Measurements from ENCODE around the gene IL1R2. TPM values are rescaled to one million over a fixed set of nuclear protein-coding genes. Genes with fewer than 3 reads are reported as not detected.

The IL1R2 gene
- total RNA-seq, 4 donors from 2014 or later, result 2.1 to 13.1 (median 5.8) TPM

GRCh38 chr2:102069311-102069974 lies 77.7 kb downstream of the IL1R2 start:
- peak overlapping the region; percentile 87 to 95 (median 92) for H3K27ac ChIP-seq
- no peaks in the 10 kb centered on the region for H3K9me3 ChIP-seq
- ATAC-seq (no peak), DNase-seq (no peak)
- intact Hi-C loops (cut with DNase I; ENCODE audit: low total_unique reads), result no loop called here
- H3K4me1 ChIP-seq, result peaks cover 51 to 54% of the 10 kb centered on the region in 2 donors
- no peak for TF ChIP-seq CTCF (IDR thresholded peaks at IDR 0.05 in 4 of 5, conservative IDR thresholded peaks at IDR 0.05 in 1 of 5)
- no peak for TF ChIP-seq POLR2A (IDR thresholded peaks at IDR 0.05)
- H3K27me3 ChIP-seq, result no peaks in the 10 kb centered on the region
- H3K36me3 ChIP-seq, result no peaks in the 10 kb centered on the region
- in situ Hi-C loops (cut with MboI; ENCODE audit: low sequenced_read_pairs in 4 of 4), result no loop called here
- H3K4me3 ChIP-seq, result no peak overlapping the region

DNA sequence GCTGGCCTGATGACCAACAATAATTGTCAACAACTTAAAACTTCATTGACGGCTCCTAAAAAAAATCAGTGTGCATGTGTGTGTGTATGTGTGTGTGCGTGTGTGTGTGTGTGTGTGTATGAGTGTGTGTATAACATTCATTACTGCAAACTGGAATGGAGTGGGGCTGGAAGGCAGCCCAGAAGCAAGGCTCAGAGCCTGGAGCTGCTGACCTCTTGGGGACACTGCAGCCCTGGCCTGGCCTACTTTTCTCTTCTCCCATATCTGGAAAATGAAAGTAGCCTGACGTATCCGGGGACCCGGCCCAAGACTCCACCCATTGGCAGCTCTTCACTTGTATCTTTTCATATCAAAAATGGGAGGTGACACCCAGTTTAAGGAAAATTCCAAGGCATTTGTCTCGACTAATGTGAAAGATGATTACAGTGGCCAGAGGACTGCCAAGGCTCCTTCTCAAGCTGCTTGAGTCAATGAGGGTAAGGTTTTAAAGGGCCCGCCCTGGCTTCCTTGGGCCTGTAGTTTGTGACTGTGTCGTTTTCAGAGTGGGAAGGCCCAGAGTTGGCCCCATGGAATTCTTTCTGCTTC lies 78.4 kb downstream of the IL1R2 start:
- intact Hi-C loops (cut with DNase I; ENCODE audit: low total_unique reads), result loop anchor here (2.0 kb wide), 3 partner anchors 73 to 171 kb away; partner anchors contain the start of gene IL1R1
- ATAC-seq, result peak; percentile 78 to 87
- in situ Hi-C loops (cut with MboI; ENCODE audit: low sequenced_read_pairs in 4 of 4), result no loop called here
- Histone ChIP-seq H3K4me3 (peak overlapping the region; percentile 46 to 55 (median 52)), H3K4me1 (peaks cover 44 to 49% of the 10 kb centered on the region in 2 donors), H3K9me3 (no peaks in the 10 kb centered on the region), H3K27ac (peak overlapping the region; percentile 87 to 95 (median 92)), H3K36me3 (no peaks in the 10 kb centered on the region), H3K27me3 (no peaks in the 10 kb centered on the region)
- TF ChIP-seq POLR2A (IDR thresholded peaks at IDR 0.05) (peak in 1 of 2 donors; percentile 44), CTCF (IDR thresholded peaks at IDR 0.05 in 4 of 5, conservative IDR thresholded peaks at IDR 0.05 in 1 of 5) (peak in 2 of 5 experiments; percentile 13 to 28)
- peak; percentile 88 to 97 for DNase-seq

DNA sequence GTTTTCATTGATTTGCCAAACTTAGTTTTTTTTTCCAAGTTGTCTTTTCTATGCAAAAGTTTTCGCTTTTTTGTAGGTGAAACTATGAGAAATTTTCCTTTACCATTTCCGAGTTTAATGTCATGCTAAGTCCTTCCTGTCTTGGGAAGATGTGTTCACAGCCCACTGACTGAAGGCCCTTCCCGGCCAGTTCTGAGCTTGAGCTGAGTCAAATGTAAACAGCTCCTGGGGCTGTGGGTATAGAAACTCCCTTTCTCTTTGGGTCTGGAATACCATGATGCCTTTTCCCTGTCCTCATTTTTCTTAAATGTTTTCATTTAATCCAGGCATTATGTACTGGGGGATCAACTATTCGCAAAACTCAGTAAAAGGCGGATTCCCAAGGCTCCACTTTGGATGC lies 81.0 kb downstream of the IL1R2 start:
- H3K27ac ChIP-seq, result peak overlapping the region in 1 of 4 donors; percentile 17
- intact Hi-C loops (cut with DNase I; ENCODE audit: low total_unique reads) (no loop called here), in situ Hi-C loops (cut with MboI; ENCODE audit: low sequenced_read_pairs in 4 of 4) (no loop called here)
- H3K36me3 ChIP-seq, result no peaks in the 10 kb centered on the region
- ATAC-seq (no peak), DNase-seq (no peak)
- no peak overlapping the region for H3K4me3 ChIP-seq
- TF ChIP-seq POLR2A (IDR thresholded peaks at IDR 0.05), result no peak
- no peak for TF ChIP-seq CTCF (IDR thresholded peaks at IDR 0.05 in 4 of 5, conservative IDR thresholded peaks at IDR 0.05 in 1 of 5)
- no peaks in the 10 kb centered on the region for H3K9me3 ChIP-seq
- H3K4me1 ChIP-seq, result peaks cover 21 to 36% of the 10 kb centered on the region in 2 donors
- H3K27me3 ChIP-seq, result no peaks in the 10 kb centered on the region

DNA sequence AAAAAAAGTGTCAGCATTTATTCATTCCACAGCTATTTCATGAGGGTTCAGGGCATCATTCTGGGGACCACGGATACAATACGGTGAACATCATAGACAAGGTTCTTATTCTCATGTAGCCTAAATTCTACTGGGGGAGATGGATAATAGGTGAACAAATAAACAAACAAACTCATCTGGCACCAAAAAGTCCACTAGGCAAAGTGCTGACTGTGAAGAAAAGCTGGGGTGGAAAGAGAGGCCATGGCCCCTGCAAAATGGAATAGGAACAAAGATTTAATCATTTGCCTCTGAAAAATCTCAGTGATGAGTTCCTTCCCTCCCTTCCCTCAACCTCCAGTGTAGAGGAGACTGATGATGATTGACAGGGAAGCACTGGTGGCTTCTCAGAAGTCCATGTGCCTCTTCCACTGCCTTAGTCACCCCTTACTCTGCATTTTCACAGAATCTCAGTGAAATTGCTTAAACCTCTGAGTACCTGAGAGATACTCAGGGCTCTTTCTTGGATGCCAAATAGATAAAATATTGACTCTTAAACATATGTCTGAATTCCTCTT lies 81.5 kb downstream of the IL1R2 start:
- TF ChIP-seq POLR2A (IDR thresholded peaks at IDR 0.05), result no peak
- TF ChIP-seq CTCF (IDR thresholded peaks at IDR 0.05 in 4 of 5, conservative IDR thresholded peaks at IDR 0.05 in 1 of 5), result no peak
- intact Hi-C loops (cut with DNase I; ENCODE audit: low total_unique reads) (no loop called here), in situ Hi-C loops (cut with MboI; ENCODE audit: low sequenced_read_pairs in 4 of 4) (no loop called here)
- Histone ChIP-seq H3K27me3 (no peaks in the 10 kb centered on the region), H3K4me3 (no peak overlapping the region), H3K9me3 (no peaks in the 10 kb centered on the region), H3K36me3 (no peaks in the 10 kb centered on the region), H3K4me1 (peaks cover 21 to 36% of the 10 kb centered on the region in 2 donors), H3K27ac (peak overlapping the region in 1 of 4 donors; percentile 17)
- ATAC-seq (no peak), DNase-seq (no peak)

Data from gastrocnemius medialis (tissue), 4 donors.